PC-9 (cell line): ENCODE data around the gene CSNK1G2.

Experiments
- CTCF ChIP-seq: fragments of 200-600 bp; sonication (generic); conservative IDR thresholded peaks from 2 replicates; pipeline ENCODE4 v1.6.1; 2017; ENCODE audit warnings: mixed run types, antibody characterized with exemption, mild to moderate bottlenecking, moderate library complexity
- EZH2 ChIP-seq: fragments of 200-600 bp; sonication (generic); IDR thresholded peaks from 2 replicates; pipeline ENCODE4 v1.8.0; 2017; ENCODE audit warnings: antibody characterized with exemption, low read depth

DNA sequence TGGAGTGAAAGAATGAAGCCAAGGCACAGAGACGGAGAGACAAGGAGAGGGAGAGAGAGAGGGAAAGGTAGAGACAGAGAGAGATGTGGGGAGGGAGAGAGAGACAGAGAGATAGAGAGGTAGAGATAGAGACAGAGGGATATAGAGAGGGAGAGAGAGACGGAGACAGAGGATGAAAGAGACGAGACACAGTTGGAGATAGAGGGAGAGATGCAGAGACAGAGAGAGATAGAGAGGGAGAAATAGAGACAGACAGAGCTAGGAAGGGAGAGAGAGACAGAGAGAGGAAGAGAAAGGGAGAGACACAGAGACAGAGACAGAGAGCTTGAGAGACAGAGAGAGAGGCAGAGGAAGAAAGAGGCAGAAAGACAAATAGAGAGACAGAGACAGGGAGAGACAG lies 4.5 kb upstream of the CSNK1G2 start:
- TF ChIP-seq CTCF (no peak), EZH2 (no peak)
